ENCODE data around the gene HSPB9. TPM values are rescaled to one million over a fixed set of nuclear protein-coding genes. Genes with fewer than 3 reads are reported as not detected.

The HSPB9 gene
- total RNA-seq, 1 experiment from 2014 or later: 0.46 TPM

GRCh38 chr17:42163696-42164407 is 41.2 kb downstream of the HSPB9 start:
- H3K4me1 Mint-ChIP-seq: 0 out of 2 replicates have a peak, but pooled peaks cover 3% of the 10 kb centered on the region
- no peaks in the 10 kb centered on the region; the same call in 1 of the 2 replicates for H3K27me3 Mint-ChIP-seq (ENCODE audit: low read depth)
- ChIA-PET POLR2A (no interaction called here), CTCF (interaction anchor here (0.6 to 3.2 kb wide), 28 partner anchors 8 to 373 kb away, joined by 3 to 33 read pairs (median 4); partner anchors contain the start of genes KAT2A and KCNH4)
- TF ChIP-seq ZNF671 (CRISPR knock-in tag; IDR thresholded peaks at IDR 0.05): no peak
- no peak for TF ChIP-seq NR1H2 (CRISPR knock-in tag; IDR thresholded peaks at IDR 0.05)
- no peak for TF ChIP-seq FOXJ3 (CRISPR knock-in tag; IDR thresholded peaks at IDR 0.05; ENCODE audit: borderline replicate concordance)
- TF ChIP-seq, protein P1, sequence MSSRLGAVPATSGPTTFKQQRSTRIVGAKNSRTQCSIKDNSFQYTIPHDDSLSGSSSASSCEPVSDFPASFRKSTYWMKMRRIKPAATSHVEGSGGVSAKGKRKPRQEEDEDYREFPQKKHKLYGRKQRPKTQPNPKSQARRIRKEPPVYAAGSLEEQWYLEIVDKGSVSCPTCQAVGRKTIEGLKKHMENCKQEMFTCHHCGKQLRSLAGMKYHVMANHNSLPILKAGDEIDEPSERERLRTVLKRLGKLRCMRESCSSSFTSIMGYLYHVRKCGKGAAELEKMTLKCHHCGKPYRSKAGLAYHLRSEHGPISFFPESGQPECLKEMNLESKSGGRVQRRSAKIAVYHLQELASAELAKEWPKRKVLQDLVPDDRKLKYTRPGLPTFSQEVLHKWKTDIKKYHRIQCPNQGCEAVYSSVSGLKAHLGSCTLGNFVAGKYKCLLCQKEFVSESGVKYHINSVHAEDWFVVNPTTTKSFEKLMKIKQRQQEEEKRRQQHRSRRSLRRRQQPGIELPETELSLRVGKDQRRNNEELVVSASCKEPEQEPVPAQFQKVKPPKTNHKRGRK (CRISPR knock-in tag; IDR thresholded peaks at IDR 0.05; ENCODE audit: borderline replicate concordance): no peak
- no peak for TF ChIP-seq EMX1 (CRISPR knock-in tag; IDR thresholded peaks at IDR 0.05)
- no peak overlapping the region; the same call in 1 of the 2 replicates for H3K27ac Mint-ChIP-seq
- no peaks in the 10 kb centered on the region for H3K9me3 Mint-ChIP-seq
- ATAC-seq (no peak), DNase-seq (ENCODE audit: low spot score) (no peak)
- no peaks in the 10 kb centered on the region for H3K36me3 Mint-ChIP-seq
- no peak overlapping the region for H3K4me3 Mint-ChIP-seq

DNA sequence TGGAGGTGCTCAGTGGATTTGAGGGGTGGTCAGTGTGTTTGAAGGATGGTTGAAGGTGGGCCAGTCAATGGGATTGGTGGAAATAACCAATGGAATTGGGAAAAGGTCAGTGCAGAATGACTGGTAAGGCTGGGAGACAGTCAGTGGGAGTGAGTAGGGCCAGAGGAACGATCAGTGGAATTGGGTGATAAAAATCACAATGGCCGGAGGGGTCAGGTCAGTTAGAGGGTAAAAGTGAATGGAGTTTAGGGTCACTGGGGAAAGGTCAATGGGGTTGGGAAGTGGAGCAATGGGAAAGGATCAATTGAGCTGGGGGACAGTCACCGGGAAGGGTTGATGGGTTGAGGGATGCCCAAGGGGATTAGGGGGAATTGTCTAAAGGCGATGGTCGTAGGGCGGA is 43.1 kb downstream of the HSPB9 start:
- H3K27me3 Mint-ChIP-seq (ENCODE audit: low read depth): no peaks in the 10 kb centered on the region; the same call in 1 of the 2 replicates
- ATAC-seq: no peak
- no peak overlapping the region for H3K4me3 Mint-ChIP-seq
- no peaks in the 10 kb centered on the region for H3K9me3 Mint-ChIP-seq
- ChIA-PET POLR2A (no interaction called here), CTCF (interaction anchor here (1.9 kb wide), 1 partner anchor 15 kb away, joined by 5 read pairs; the partner anchor contains the start of gene KCNH4)
- no peaks in the 10 kb centered on the region for H3K36me3 Mint-ChIP-seq
- H3K27ac Mint-ChIP-seq: no peak overlapping the region
- DNase-seq (ENCODE audit: low spot score): no peak
- H3K4me1 Mint-ChIP-seq: 0 out of 2 replicates have a peak, but pooled peaks cover 3% of the 10 kb centered on the region
- TF ChIP-seq NFATC4 (CRISPR knock-in tag; IDR thresholded peaks at IDR 0.05) (no peak), ZNF281 (CRISPR knock-in tag; IDR thresholded peaks at IDR 0.05) (no peak), SP1 (CRISPR knock-in tag; conservative IDR thresholded peaks at IDR 0.05) (no peak), JAZF1 (CRISPR knock-in tag; IDR thresholded peaks at IDR 0.05) (no peak), JUN (CRISPR knock-in tag; IDR thresholded peaks at IDR 0.05) (no peak), PRRX2 (CRISPR knock-in tag; IDR thresholded peaks at IDR 0.05) (no peak), OVOL2 (CRISPR knock-in tag; IDR thresholded peaks at IDR 0.05; ENCODE audit: borderline replicate concordance) (no peak), FOXK1 (CRISPR knock-in tag; IDR thresholded peaks at IDR 0.05) (no peak), NFYB (CRISPR knock-in tag; conservative IDR thresholded peaks at IDR 0.05; ENCODE audit: low read depth) (no peak), NR3C1 (CRISPR knock-in tag; conservative IDR thresholded peaks at IDR 0.05; ENCODE audit: low read depth) (no peak), ZNF423 (CRISPR knock-in tag; IDR thresholded peaks at IDR 0.05) (no peak)
- TF ChIP-seq, protein P2, sequence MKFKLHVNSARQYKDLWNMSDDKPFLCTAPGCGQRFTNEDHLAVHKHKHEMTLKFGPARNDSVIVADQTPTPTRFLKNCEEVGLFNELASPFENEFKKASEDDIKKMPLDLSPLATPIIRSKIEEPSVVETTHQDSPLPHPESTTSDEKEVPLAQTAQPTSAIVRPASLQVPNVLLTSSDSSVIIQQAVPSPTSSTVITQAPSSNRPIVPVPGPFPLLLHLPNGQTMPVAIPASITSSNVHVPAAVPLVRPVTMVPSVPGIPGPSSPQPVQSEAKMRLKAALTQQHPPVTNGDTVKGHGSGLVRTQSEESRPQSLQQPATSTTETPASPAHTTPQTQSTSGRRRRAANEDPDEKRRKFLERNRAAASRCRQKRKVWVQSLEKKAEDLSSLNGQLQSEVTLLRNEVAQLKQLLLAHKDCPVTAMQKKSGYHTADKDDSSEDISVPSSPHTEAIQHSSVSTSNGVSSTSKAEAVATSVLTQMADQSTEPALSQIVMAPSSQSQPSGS (CRISPR knock-in tag; IDR thresholded peaks at IDR 0.05; ENCODE audit: borderline replicate concordance, low read depth): no peak
- TF ChIP-seq, protein P3, sequence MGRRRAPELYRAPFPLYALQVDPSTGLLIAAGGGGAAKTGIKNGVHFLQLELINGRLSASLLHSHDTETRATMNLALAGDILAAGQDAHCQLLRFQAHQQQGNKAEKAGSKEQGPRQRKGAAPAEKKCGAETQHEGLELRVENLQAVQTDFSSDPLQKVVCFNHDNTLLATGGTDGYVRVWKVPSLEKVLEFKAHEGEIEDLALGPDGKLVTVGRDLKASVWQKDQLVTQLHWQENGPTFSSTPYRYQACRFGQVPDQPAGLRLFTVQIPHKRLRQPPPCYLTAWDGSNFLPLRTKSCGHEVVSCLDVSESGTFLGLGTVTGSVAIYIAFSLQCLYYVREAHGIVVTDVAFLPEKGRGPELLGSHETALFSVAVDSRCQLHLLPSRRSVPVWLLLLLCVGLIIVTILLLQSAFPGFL (CRISPR knock-in tag; IDR thresholded peaks at IDR 0.05; ENCODE audit: borderline replicate concordance): no peak
- TF ChIP-seq, protein P4, sequence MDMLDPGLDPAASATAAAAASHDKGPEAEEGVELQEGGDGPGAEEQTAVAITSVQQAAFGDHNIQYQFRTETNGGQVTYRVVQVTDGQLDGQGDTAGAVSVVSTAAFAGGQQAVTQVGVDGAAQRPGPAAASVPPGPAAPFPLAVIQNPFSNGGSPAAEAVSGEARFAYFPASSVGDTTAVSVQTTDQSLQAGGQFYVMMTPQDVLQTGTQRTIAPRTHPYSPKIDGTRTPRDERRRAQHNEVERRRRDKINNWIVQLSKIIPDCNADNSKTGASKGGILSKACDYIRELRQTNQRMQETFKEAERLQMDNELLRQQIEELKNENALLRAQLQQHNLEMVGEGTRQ (CRISPR knock-in tag; IDR thresholded peaks at IDR 0.05): no peak
- TF ChIP-seq, protein P5, sequence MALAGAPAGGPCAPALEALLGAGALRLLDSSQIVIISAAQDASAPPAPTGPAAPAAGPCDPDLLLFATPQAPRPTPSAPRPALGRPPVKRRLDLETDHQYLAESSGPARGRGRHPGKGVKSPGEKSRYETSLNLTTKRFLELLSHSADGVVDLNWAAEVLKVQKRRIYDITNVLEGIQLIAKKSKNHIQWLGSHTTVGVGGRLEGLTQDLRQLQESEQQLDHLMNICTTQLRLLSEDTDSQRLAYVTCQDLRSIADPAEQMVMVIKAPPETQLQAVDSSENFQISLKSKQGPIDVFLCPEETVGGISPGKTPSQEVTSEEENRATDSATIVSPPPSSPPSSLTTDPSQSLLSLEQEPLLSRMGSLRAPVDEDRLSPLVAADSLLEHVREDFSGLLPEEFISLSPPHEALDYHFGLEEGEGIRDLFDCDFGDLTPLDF (CRISPR knock-in tag; IDR thresholded peaks at IDR 0.05): no peak
- TF ChIP-seq, protein P6, sequence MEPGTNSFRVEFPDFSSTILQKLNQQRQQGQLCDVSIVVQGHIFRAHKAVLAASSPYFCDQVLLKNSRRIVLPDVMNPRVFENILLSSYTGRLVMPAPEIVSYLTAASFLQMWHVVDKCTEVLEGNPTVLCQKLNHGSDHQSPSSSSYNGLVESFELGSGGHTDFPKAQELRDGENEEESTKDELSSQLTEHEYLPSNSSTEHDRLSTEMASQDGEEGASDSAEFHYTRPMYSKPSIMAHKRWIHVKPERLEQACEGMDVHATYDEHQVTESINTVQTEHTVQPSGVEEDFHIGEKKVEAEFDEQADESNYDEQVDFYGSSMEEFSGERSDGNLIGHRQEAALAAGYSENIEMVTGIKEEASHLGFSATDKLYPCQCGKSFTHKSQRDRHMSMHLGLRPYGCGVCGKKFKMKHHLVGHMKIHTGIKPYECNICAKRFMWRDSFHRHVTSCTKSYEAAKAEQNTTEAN (CRISPR knock-in tag; IDR thresholded peaks at IDR 0.05): no peak
- TF ChIP-seq, protein P7, sequence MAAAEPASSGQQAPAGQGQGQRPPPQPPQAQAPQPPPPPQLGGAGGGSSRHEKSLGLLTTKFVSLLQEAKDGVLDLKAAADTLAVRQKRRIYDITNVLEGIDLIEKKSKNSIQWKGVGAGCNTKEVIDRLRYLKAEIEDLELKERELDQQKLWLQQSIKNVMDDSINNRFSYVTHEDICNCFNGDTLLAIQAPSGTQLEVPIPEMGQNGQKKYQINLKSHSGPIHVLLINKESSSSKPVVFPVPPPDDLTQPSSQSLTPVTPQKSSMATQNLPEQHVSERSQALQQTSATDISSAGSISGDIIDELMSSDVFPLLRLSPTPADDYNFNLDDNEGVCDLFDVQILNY (CRISPR knock-in tag; IDR thresholded peaks at IDR 0.05): no peak
